Measurements from ENCODE around the gene COPS9.

Gene COPS9

GRCh38 chr2:240143801-240144648, 7.9 kb upstream of the COPS9 start:
- TF ChIP-seq TAF1 (IDR thresholded peaks at IDR 0.05; ENCODE audit: low read depth, low read length) (no peak), PAX5 (IDR thresholded peaks at IDR 0.05; ENCODE audit: insufficient read depth, low read length, severe bottlenecking) (no peak), SPI1 (IDR thresholded peaks at IDR 0.05; ENCODE audit: low read depth, low read length) (no peak), POLR2AphosphoS5 (IDR thresholded peaks at IDR 0.05; ENCODE audit: low read depth, low read length) (no peak), POLR2A (IDR thresholded peaks at IDR 0.05; ENCODE audit: low read depth, low read length) (no peak), POU2F2 (IDR thresholded peaks at IDR 0.05; ENCODE audit: low read depth, low read length) (no peak)
- FAIRE-seq, result peak; percentile 94
- peak; percentile 94 for DNase-seq (ENCODE audit: insufficient read length, low spot score)

GRCh38 chr2:240143276-240143675, 7.2 kb upstream of the COPS9 start:
- no peak for TF ChIP-seq POLR2A (IDR thresholded peaks at IDR 0.05; ENCODE audit: low read depth, low read length)
- no peak for TF ChIP-seq POU2F2 (IDR thresholded peaks at IDR 0.05; ENCODE audit: low read depth, low read length)
- TF ChIP-seq SPI1 (IDR thresholded peaks at IDR 0.05; ENCODE audit: low read depth, low read length), result no peak
- no peak for TF ChIP-seq TAF1 (IDR thresholded peaks at IDR 0.05; ENCODE audit: low read depth, low read length)
- TF ChIP-seq POLR2AphosphoS5 (IDR thresholded peaks at IDR 0.05; ENCODE audit: low read depth, low read length), result no peak
- no peak for TF ChIP-seq PAX5 (IDR thresholded peaks at IDR 0.05; ENCODE audit: insufficient read depth, low read length, severe bottlenecking)
- FAIRE-seq, result no peak
- DNase-seq (ENCODE audit: insufficient read length, low spot score), result no peak

GRCh38 chr2:240142859-240143258, 6.8 kb upstream of the COPS9 start:
- TF ChIP-seq POLR2A (IDR thresholded peaks at IDR 0.05; ENCODE audit: low read depth, low read length) (no peak), PAX5 (IDR thresholded peaks at IDR 0.05; ENCODE audit: insufficient read depth, low read length, severe bottlenecking) (no peak), POLR2AphosphoS5 (IDR thresholded peaks at IDR 0.05; ENCODE audit: low read depth, low read length) (no peak), POU2F2 (IDR thresholded peaks at IDR 0.05; ENCODE audit: low read depth, low read length) (no peak), TAF1 (IDR thresholded peaks at IDR 0.05; ENCODE audit: low read depth, low read length) (no peak), SPI1 (IDR thresholded peaks at IDR 0.05; ENCODE audit: low read depth, low read length) (no peak)
- no peak for FAIRE-seq
- DNase-seq (ENCODE audit: insufficient read length, low spot score), result no peak

GRCh38 chr2:240142256-240142775, 6.2 kb upstream of the COPS9 start:
- DNase-seq (ENCODE audit: insufficient read length, low spot score) (no peak), FAIRE-seq (no peak)
- no peak for TF ChIP-seq PAX5 (IDR thresholded peaks at IDR 0.05; ENCODE audit: insufficient read depth, low read length, severe bottlenecking)
- TF ChIP-seq SPI1 (IDR thresholded peaks at IDR 0.05; ENCODE audit: low read depth, low read length), result no peak

- TF ChIP-seq TAF1 (IDR thresholded peaks at IDR 0.05; ENCODE audit: low read depth, low read length) (no peak), SPI1 (IDR thresholded peaks at IDR 0.05; ENCODE audit: low read depth, low read length) (no peak), POU2F2 (IDR thresholded peaks at IDR 0.05; ENCODE audit: low read depth, low read length) (no peak), POLR2AphosphoS5 (IDR thresholded peaks at IDR 0.05; ENCODE audit: low read depth, low read length) (no peak), POLR2A (IDR thresholded peaks at IDR 0.05; ENCODE audit: low read depth, low read length) (no peak), PAX5 (IDR thresholded peaks at IDR 0.05; ENCODE audit: insufficient read depth, low read length, severe bottlenecking) (no peak)
- FAIRE-seq (no peak), DNase-seq (ENCODE audit: insufficient read length, low spot score) (no peak)
Observed at GRCh38 chr2:240141736-240142135, 5.6 kb upstream of the COPS9 start.

GRCh38 chr2:240140920-240141319, 4.8 kb upstream of the COPS9 start:
- DNase-seq (ENCODE audit: insufficient read length, low spot score) (no peak), FAIRE-seq (no peak)
- TF ChIP-seq PAX5 (IDR thresholded peaks at IDR 0.05; ENCODE audit: insufficient read depth, low read length, severe bottlenecking), result no peak
- no peak for TF ChIP-seq TAF1 (IDR thresholded peaks at IDR 0.05; ENCODE audit: low read depth, low read length)
- no peak for TF ChIP-seq POU2F2 (IDR thresholded peaks at IDR 0.05; ENCODE audit: low read depth, low read length)
- no peak for TF ChIP-seq POLR2A (IDR thresholded peaks at IDR 0.05; ENCODE audit: low read depth, low read length)
- no peak for TF ChIP-seq POLR2AphosphoS5 (IDR thresholded peaks at IDR 0.05; ENCODE audit: low read depth, low read length)
- no peak for TF ChIP-seq SPI1 (IDR thresholded peaks at IDR 0.05; ENCODE audit: low read depth, low read length)

- FAIRE-seq, result no peak
Observed at GRCh38 chr2:240140511-240140910, 4.4 kb upstream of the COPS9 start, which contains the start of gene OTOS. OTOS (minus strand) TSS chr2:240140658; CDS start chr2:240140326, 332 bp downstream.

GRCh38 chr2:240139666-240140393, 3.7 kb upstream of the COPS9 start:
- TF ChIP-seq POLR2AphosphoS5 (IDR thresholded peaks at IDR 0.05; ENCODE audit: low read depth, low read length), result no peak
- TF ChIP-seq PAX5 (IDR thresholded peaks at IDR 0.05; ENCODE audit: insufficient read depth, low read length, severe bottlenecking), result no peak
- no peak for DNase-seq (ENCODE audit: insufficient read length, low spot score)
- FAIRE-seq, result no peak

More at GRCh38 chr2:240140511-240140910, 4.4 kb upstream of the COPS9 start, which contains the start of gene OTOS:
- no peak for DNase-seq (ENCODE audit: insufficient read length, low spot score)
- TF ChIP-seq TAF1 (IDR thresholded peaks at IDR 0.05; ENCODE audit: low read depth, low read length), result no peak
- TF ChIP-seq POLR2AphosphoS5 (IDR thresholded peaks at IDR 0.05; ENCODE audit: low read depth, low read length), result no peak
- no peak for TF ChIP-seq SPI1 (IDR thresholded peaks at IDR 0.05; ENCODE audit: low read depth, low read length)
- TF ChIP-seq POU2F2 (IDR thresholded peaks at IDR 0.05; ENCODE audit: low read depth, low read length), result no peak
- no peak for TF ChIP-seq POLR2A (IDR thresholded peaks at IDR 0.05; ENCODE audit: low read depth, low read length)
- TF ChIP-seq PAX5 (IDR thresholded peaks at IDR 0.05; ENCODE audit: insufficient read depth, low read length, severe bottlenecking), result no peak

- TF ChIP-seq PAX5 (IDR thresholded peaks at IDR 0.05; ENCODE audit: insufficient read depth, low read length, severe bottlenecking) (no peak), POLR2AphosphoS5 (IDR thresholded peaks at IDR 0.05; ENCODE audit: low read depth, low read length) (no peak), POLR2A (IDR thresholded peaks at IDR 0.05; ENCODE audit: low read depth, low read length) (no peak)
- FAIRE-seq (no peak), DNase-seq (ENCODE audit: insufficient read length, low spot score) (no peak)
Observed at GRCh38 chr2:240139011-240139441, 2.9 kb upstream of the COPS9 start.
